H1 (cell line): Measurements from ENCODE around the gene ARSA.

ENCODE experiments used
- EP300 ChIP-seq, 2 experiments: IDR thresholded peaks; 1 replicate in 1 of 2; 2 replicates in 1 of 2; pipeline ENCODE4 v1.6.1; 2011 to 2012; ENCODE audit warnings: low read depth in 2 of 2, low read length in 2 of 2, mild to moderate bottlenecking in 2 of 2, borderline replicate concordance in 1 of 2, inconsistent platforms in 1 of 2, moderate library complexity in 1 of 2
- EZH2 ChIP-seq: fragments of 200-600 bp; sonication (generic); IDR thresholded peaks from 2 replicates; pipeline ENCODE4 v1.7.1; 2012; ENCODE audit warnings: low read depth, mild to moderate bottlenecking, moderate library complexity, low read length, inconsistent platforms; ENCODE audit not compliant: severe bottlenecking
- KDM5A ChIP-seq: fragments of 200-600 bp; IDR thresholded peaks from 2 replicates; pipeline ENCODE4 v1.7.1; 2012; ENCODE audit warnings: mild to moderate bottlenecking, low read length, inconsistent platforms, mixed read lengths
- POLR2A ChIP-seq, 2 experiments: IDR thresholded peaks; 1 replicate in 1 of 2; 2 replicates in 1 of 2; pipeline ENCODE4 v1.6.1; 2011; ENCODE audit warnings: low read depth in 2 of 2, low read length in 2 of 2, mild to moderate bottlenecking in 2 of 2; ENCODE audit errors: control extremely low read depth in 1 of 2
- POLR2AphosphoS5 ChIP-seq: IDR thresholded peaks from 2 replicates; pipeline ENCODE4 v1.6.1; 2011; ENCODE audit warnings: low read depth, low read length
- RAD21 ChIP-seq, 2 experiments: IDR thresholded peaks in 1 of 2; conservative IDR thresholded peaks in 1 of 2; 2 replicates each; pipeline ENCODE4 v1.6.1; 2011; ENCODE audit warnings: low read depth in 2 of 2, low read length in 2 of 2, improper control_type of control experiment in 1 of 2, inconsistent platforms in 1 of 2, mild to moderate bottlenecking in 1 of 2, moderate library complexity in 1 of 2
- SIX5 ChIP-seq: IDR thresholded peaks from 2 replicates; pipeline ENCODE4 v1.6.1; 2011; ENCODE audit warnings: mild to moderate bottlenecking, low read depth, low read length
- SRF ChIP-seq: IDR thresholded peaks from 2 replicates; pipeline ENCODE4 v1.6.1; 2011; ENCODE audit warnings: mild to moderate bottlenecking, low read depth, low read length, moderate library complexity
- TBP ChIP-seq: IDR thresholded peaks from 2 replicates; pipeline ENCODE4 v1.6.1; 2011; ENCODE audit warnings: low read depth, low read length, improper control_type of control experiment
- TEAD4 ChIP-seq: IDR thresholded peaks from 2 replicates; pipeline ENCODE4 v1.6.1; 2012; ENCODE audit warnings: low read depth, low read length, inconsistent platforms, mixed read lengths

- TF ChIP-seq TEAD4 (0 out of 2 replicates have a peak, but pooled peaks have one; percentile 19), EZH2 (no peak), EP300 (IDR thresholded peaks at IDR 0.05; ENCODE audit: borderline replicate concordance in 1 of 2, low read depth in 2 of 2, low read length in 2 of 2) (no peak), POLR2AphosphoS5 (no peak), SRF (no peak), POLR2A (IDR thresholded peaks at IDR 0.05; ENCODE audit: control extremely low read depth in 1 of 2, low read depth in 2 of 2, low read length in 2 of 2) (no peak), RAD21 (IDR thresholded peaks at IDR 0.05 in 1 of 2, conservative IDR thresholded peaks at IDR 0.05 in 1 of 2; ENCODE audit: low read depth in 2 of 2, low read length in 2 of 2) (0 out of 4 replicates have a peak, but pooled peaks of 1 of the 2 experiments have one; percentile 1), SIX5 (no peak), TBP (no peak), KDM5A (no peak)
These were observed 28.0 kb downstream of the ARSA start for GRCh38 chr22:50599816-50600455.
